Measurements from ENCODE around the gene ACAD8. TPM values are rescaled to one million over a fixed set of nuclear protein-coding genes. Genes with fewer than 3 reads are reported as not detected.
A peak's percentile ranks its signal among the peaks of the same experiment; 100 is the strongest.

The ACAD8 gene
- total RNA-seq, 6 donors from 2014 or later, result 27.7 to 64.4 (median 36.9) TPM

GRCh38 chr11:134245434-134245833, 7.9 kb upstream of the ACAD8 start:
- TF ChIP-seq POLR2A (IDR thresholded peaks at IDR 0.05) (no peak), POLR2AphosphoS5 (IDR thresholded peaks at IDR 0.05) (no peak), EP300 (IDR thresholded peaks at IDR 0.05) (no peak)
- no peak overlapping the region for H3K27ac ChIP-seq
- H3K36me3 ChIP-seq, result peaks cover 8 to 99% (median 70%) of the 10 kb centered on the region in 4 donors
- 91 to 94% methylated on average over 14 of the region's 14 CpGs for WGBS, 2 donors
- no peak for ATAC-seq (ENCODE audit: low FRiP score in 2 of 2)
- no peaks in the 10 kb centered on the region for H3K4me1 ChIP-seq
- H3K9me3 ChIP-seq, result no peaks in the 10 kb centered on the region
- DNase-seq, result peak in 1 of 2 donors; percentile 71
- H3K27me3 ChIP-seq, result no peaks in the 10 kb centered on the region
- no peak overlapping the region for H3K4me3 ChIP-seq

GRCh38 chr11:134246100-134246499, 7.3 kb upstream of the ACAD8 start:
- no peak overlapping the region for H3K4me3 ChIP-seq
- peaks cover 8 to 99% (median 68%) of the 10 kb centered on the region in 4 donors for H3K36me3 ChIP-seq
- no peaks in the 10 kb centered on the region for H3K27me3 ChIP-seq
- ATAC-seq (ENCODE audit: low FRiP score in 2 of 2) (no peak), DNase-seq (no peak)
- no peaks in the 10 kb centered on the region for H3K9me3 ChIP-seq
- 85 to 95% methylated on average over 9 to 11 of the region's 11 CpGs for WGBS, 2 donors
- TF ChIP-seq POLR2AphosphoS5 (IDR thresholded peaks at IDR 0.05) (no peak), CTCF (IDR thresholded peaks at IDR 0.05) (no peak), POLR2A (IDR thresholded peaks at IDR 0.05) (no peak), EP300 (IDR thresholded peaks at IDR 0.05) (no peak)
- no peaks in the 10 kb centered on the region for H3K4me1 ChIP-seq
- no peak overlapping the region for H3K27ac ChIP-seq

GRCh38 chr11:134246678-134247077, 6.7 kb upstream of the ACAD8 start:
- Histone ChIP-seq H3K36me3 (peaks cover 8 to 95% (median 64%) of the 10 kb centered on the region in 4 donors), H3K27ac (no peak overlapping the region), H3K9me3 (no peaks in the 10 kb centered on the region), H3K4me1 (peaks cover 0 to 2% (median 0%) of the 10 kb centered on the region in 4 donors), H3K4me3 (no peak overlapping the region), H3K27me3 (no peaks in the 10 kb centered on the region)
- no peak for ATAC-seq (ENCODE audit: low FRiP score in 2 of 2)
- TF ChIP-seq POLR2A (IDR thresholded peaks at IDR 0.05) (no peak), POLR2AphosphoS5 (IDR thresholded peaks at IDR 0.05) (no peak), CTCF (IDR thresholded peaks at IDR 0.05) (no peak), EP300 (IDR thresholded peaks at IDR 0.05) (no peak)
- WGBS, 2 donors, result 78 to 96% methylated on average over 4 of the region's 4 CpGs
- DNase-seq, result no peak

- no peak for TF ChIP-seq EP300 (IDR thresholded peaks at IDR 0.05)
- TF ChIP-seq POLR2AphosphoS5 (IDR thresholded peaks at IDR 0.05), result no peak
- no peak for TF ChIP-seq CTCF (IDR thresholded peaks at IDR 0.05)
- TF ChIP-seq POLR2A (IDR thresholded peaks at IDR 0.05), result no peak
These were observed 4.4 kb upstream of the ACAD8 start for GRCh38 chr11:134248910-134249480.

GRCh38 chr11:134250246-134250645, 3.1 kb upstream of the ACAD8 start:
- no peak overlapping the region for H3K27ac ChIP-seq
- H3K27me3 ChIP-seq, result no peaks in the 10 kb centered on the region
- H3K4me1 ChIP-seq, result peaks cover 18 to 29% (median 20%) of the 10 kb centered on the region in 4 donors
- DNase-seq (no peak), ATAC-seq (ENCODE audit: low FRiP score in 2 of 2) (no peak)
- WGBS, 2 donors, result 84 to 86% methylated on average over 3 of the region's 3 CpGs
- no peak for TF ChIP-seq POLR2AphosphoS5 (IDR thresholded peaks at IDR 0.05)
- H3K9me3 ChIP-seq, result no peaks in the 10 kb centered on the region
- H3K36me3 ChIP-seq, result peaks cover 4 to 59% (median 42%) of the 10 kb centered on the region in 4 donors
- no peak overlapping the region for H3K4me3 ChIP-seq

More at GRCh38 chr11:134248910-134249480, 4.4 kb upstream of the ACAD8 start:
- peaks cover 8 to 72% (median 54%) of the 10 kb centered on the region in 4 donors for H3K36me3 ChIP-seq
- H3K4me1 ChIP-seq, result peaks cover 7 to 17% (median 10%) of the 10 kb centered on the region in 4 donors
- WGBS, 2 donors, result 74 to 86% methylated on average over 7 of the region's 7 CpGs
- ATAC-seq (ENCODE audit: low FRiP score in 2 of 2) (no peak), DNase-seq (no peak)
- H3K4me3 ChIP-seq, result no peak overlapping the region
- H3K9me3 ChIP-seq, result no peaks in the 10 kb centered on the region
- H3K27ac ChIP-seq, result no peak overlapping the region
- H3K27me3 ChIP-seq, result no peaks in the 10 kb centered on the region

GRCh38 chr11:134250675-134251074, 2.7 kb upstream of the ACAD8 start:
- Histone ChIP-seq H3K27me3 (no peaks in the 10 kb centered on the region), H3K36me3 (peaks cover 4 to 55% (median 38%) of the 10 kb centered on the region in 4 donors), H3K9me3 (no peaks in the 10 kb centered on the region), H3K27ac (no peak overlapping the region), H3K4me1 (peaks cover 19 to 30% (median 22%) of the 10 kb centered on the region in 4 donors), H3K4me3 (no peak overlapping the region)
- DNase-seq (no peak), ATAC-seq (ENCODE audit: low FRiP score in 2 of 2) (no peak)
- TF ChIP-seq EP300 (IDR thresholded peaks at IDR 0.05), result no peak
- no peak for TF ChIP-seq POLR2AphosphoS5 (IDR thresholded peaks at IDR 0.05)
- no peak for TF ChIP-seq CTCF (IDR thresholded peaks at IDR 0.05)
- no peak for TF ChIP-seq POLR2A (IDR thresholded peaks at IDR 0.05)
- WGBS, 2 donors, result 79 to 89% methylated on average over 2 of the region's 2 CpGs

Data from upper lobe of left lung (tissue), 6 donors.